Activated naive CD8-positive, alpha-beta T cell treated with anti-CD3 and anti-CD28 coated beads, Interleukin-2, amount 50 U/mL, for 16 hours (primary cell): Measurements from ENCODE around the gene CUBN.
"Not testable (repeated sequence)": the region's sequence is repeated elsewhere in the genome, so short reads cannot be mapped to it uniquely, and the experiment has no call there.

ENCODE experiments used
- DNase-seq: peaks from one replicate; pipeline ENCODE4 v3.0.0-alpha.2; 2020; ENCODE audit warnings: low read depth, low spot score

CUBN gene

GRCh38 chr10:17141504-17142229, 12.1 kb upstream of the CUBN start:
- no peak for DNase-seq

GRCh38 chr10:17140386-17140761, 10.8 kb upstream of the CUBN start:
- DNase-seq: no peak

- no peak for DNase-seq
Measured at GRCh38 chr10:17138460-17139042, 8.9 kb upstream of the CUBN start.

DNA sequence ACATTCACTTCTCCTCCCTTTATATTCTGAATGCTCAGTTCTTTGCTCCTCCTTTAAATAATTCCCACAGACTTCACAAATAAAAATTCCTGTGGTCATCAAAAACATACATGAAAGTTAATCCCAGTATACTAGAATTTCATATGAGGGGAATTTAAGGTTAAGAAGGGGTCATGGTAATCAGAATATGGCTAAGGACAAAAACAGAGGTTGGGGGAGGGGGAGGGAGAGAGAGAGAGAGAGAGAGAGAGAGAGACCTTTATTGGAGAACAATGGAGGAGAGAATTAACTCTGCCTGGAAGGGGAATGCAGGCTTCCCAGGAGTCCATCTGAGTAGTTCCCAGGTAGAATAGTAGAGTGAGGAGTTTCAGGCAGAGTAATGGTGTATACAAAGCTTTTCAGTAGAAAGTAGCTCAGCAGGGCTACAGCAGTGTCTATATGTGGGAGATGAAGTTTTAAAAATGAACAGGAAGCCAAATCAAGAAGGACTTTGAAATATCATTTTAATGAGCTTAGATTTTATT, 5.2 kb upstream of the CUBN start:
- DNase-seq: no peak

- no peak for DNase-seq
Measured at GRCh38 chr10:17134282-17134681, 4.7 kb upstream of the CUBN start.

DNA sequence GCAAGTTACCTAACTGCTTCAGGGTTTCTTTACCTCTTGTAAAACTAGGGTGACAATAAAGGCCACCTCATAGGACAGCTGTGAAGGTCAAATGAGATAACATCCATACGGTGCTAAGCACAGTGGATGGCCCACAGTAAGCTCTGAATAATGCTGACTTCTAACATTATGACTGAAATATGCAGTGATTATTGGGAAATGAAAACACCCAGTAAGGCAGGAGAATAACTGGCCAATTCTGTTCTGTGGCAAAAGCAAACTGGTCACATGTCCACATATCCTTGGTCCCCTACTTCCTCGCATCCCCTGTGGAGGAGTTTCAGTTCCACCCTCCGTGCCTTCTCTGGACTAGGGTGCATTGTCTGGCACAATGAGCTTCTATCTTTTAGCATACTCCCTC, 1.4 kb downstream of the CUBN start:
- no peak for DNase-seq

- DNase-seq: no peak
Measured at GRCh38 chr10:17126327-17126726, 3.3 kb downstream of the CUBN start.

DNA sequence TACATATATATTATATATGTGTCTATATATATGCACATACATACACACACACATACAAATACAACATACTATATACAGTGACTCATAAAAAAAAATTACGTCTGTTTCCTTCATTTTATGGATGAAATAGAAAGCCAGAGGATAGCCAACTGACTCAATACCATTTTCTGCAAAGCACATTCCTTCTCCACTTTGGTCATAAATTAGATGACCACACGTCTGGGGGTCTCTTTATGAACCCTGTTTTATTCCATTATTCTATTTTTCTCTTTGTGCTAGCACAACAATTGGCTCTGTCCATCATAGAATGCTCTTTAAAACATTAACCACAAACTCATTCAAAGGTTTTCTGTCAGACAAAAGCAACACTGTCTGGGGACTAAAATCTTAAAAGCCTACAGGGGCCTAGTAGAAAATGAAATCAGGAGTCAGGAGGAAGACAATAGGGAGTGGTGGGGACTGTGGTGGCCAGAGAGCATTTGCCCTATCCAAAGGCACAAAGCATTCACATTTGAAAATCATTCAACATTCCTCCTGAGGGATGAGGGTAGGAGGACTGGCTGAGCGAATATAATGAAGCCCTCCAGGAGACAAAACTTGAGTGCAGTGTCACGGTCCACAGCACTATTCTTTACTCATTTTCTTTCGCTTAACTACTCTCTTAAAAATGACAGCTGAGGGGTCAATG, 4.3 kb downstream of the CUBN start:
- DNase-seq: no peak

- DNase-seq: no peak
Measured at GRCh38 chr10:17123961-17124360, 5.7 kb downstream of the CUBN start.

DNA sequence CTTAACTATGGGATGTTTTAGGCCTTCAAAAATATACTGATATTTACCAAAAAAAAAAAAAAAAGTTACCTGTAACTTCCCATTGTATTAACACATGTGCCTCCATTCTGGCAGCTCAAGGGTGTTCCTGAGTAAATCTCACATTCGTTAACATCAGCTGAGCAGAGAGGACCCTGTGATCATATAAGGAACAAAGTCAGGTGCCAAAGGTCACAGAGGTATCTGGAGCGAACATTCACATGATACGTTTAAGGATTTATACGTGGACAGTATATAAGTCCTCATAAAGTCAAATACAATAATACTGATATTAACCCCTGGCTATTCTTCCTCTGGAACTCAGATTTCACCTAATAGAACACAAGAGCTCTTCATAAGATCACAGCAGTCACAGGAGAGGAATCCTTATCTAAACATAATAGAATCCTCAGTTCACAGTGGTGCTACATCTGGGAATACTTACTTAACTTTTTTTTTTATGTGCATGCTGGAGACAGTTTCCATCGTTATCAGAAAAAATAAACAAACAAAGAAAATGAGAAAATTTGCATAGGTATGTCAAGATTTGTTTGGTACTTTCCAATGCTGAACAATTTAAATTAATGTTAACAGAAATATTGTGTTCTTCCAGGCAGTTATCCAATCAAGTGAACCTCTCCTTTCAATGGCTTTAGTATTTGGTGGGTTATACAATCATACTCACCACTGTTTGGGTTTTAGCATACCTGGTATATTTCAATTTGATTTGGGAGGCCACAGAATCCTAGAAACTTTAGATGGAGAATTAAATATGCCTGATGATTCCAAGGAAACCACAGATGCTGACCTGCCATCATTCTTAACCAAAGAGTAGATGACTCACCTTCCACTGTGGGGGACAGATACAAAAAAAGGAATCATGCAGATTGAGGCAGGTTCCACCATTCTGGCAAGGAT, 6.6 kb downstream of the CUBN start:
- DNase-seq: no peak

GRCh38 chr10:17122052-17122451, 7.6 kb downstream of the CUBN start:
- DNase-seq: no peak

- DNase-seq: no peak
Measured at GRCh38 chr10:17120694-17121093, 8.9 kb downstream of the CUBN start.

DNA sequence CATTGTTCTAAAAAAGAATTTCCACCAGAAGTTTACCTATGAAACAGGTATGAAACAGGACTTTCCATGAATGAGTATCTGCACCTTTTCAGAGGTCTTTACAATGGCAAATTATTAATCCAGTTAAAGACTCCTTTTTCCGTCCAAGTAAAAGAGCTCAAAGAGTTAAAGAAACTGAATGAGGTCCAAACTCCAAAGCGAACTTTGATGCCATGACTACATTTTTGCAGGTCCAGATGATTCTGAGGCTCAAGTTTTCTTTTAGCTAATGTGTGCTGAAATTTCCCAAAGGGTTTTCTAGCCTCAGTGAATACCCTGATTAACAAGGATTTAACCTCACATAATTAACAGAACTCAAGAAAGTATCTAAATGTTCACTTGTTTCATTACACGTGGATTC, 9.8 kb downstream of the CUBN start:
- DNase-seq: no peak

DNA sequence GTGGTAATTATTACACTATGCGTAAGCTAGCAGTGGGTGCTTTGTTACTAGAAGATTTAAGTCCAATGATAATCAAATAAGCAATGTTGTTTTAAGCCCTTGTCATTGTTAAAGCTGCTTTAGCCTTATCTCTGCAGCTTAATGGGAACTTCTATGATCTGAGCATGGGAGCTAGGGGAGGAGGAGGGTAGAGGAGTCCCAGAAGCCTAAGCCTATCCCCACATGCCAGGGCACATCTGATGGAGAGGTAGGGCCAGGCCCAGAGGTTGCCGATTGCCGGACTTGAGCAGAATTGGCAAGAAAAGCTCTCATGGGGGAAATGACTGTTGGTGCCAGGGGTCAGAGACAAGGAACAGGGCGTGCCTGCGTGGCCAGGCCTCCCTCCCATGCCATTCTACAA, 13.4 kb downstream of the CUBN start:
- no peak for DNase-seq

GRCh38 chr10:17115683-17116082, 13.9 kb downstream of the CUBN start:
- DNase-seq: no peak

- not testable (repeated sequence) for DNase-seq
Measured at GRCh38 chr10:17114878-17115444, 14.7 kb downstream of the CUBN start.

DNA sequence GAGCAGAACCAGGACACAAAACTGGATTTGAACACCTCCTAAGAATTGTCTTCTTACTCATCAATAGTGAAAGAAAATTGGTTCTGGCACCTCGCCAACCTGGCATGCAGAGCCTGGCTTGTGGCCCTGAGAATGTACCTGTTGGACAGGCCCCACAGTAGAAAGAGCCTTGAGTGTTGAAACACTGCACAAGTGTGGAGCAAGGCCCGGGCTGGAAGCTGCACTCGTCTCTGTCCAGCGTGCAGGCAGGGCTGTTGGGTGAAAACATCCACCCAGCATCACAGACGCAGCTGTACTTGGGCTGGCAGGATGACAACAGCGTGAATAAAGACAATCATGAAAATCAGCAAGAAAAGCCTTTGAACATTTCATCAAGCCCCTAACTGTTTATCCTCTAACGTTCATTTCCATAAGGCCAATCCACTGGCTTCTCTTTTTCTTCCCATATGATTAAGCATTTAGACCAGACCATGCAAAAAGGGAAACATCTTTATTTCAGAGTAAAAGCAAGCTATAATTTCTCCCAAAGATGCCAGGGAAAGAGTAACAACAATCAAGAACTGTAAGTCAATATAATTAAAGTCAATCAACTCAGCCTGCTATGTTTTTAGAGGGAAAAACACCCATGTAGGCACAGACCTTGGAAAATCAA, 15.6 kb downstream of the CUBN start:
- DNase-seq: no peak

- no peak for DNase-seq
Measured at GRCh38 chr10:17113346-17113745, 16.3 kb downstream of the CUBN start.

GRCh38 chr10:17112566-17112965, 17.0 kb downstream of the CUBN start:
- no peak for DNase-seq

DNA sequence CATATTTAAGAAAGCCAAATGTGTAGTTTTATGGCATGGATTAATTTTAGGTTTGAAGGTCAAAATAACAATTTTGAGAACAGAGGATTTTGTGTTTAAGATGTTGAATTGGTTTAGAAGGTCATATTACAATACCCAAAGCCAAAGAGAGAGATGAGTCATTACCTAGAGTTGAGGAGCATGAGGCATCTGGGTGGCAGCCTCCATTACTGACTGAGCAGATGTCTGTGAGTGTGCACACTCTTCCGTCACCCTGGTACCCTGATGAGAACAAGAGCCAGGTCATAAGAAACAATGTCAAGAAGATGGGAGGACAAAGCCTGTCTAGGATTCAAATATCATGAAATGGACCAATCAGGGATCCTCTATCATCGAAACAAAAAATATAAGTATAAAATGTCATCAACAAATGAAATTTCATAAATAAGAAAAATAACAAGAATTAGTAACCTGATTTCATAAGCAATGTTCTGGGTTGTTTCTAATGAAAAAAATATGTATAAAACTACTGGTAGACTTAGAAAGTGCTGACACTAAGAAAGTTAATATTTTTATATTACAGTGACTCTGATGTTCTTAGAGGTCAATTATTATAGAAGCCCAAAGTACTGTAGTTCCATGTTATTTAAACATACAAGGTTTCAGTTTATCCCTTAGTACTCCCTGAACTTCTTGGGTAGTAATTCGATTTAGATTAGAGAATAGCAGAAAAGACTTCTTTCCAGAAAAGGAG, 20.0 kb downstream of the CUBN start:
- DNase-seq: no peak
